GM10847 (cell line): Measurements from ENCODE around the gene GRIK3.

Source experiments
- POLR2A ChIP-seq: IDR thresholded peaks from 2 replicates; pipeline ENCODE4 v1.6.1; 2011; ENCODE audit not compliant: insufficient read length; ENCODE audit errors: extremely low read depth

Gene GRIK3

DNA sequence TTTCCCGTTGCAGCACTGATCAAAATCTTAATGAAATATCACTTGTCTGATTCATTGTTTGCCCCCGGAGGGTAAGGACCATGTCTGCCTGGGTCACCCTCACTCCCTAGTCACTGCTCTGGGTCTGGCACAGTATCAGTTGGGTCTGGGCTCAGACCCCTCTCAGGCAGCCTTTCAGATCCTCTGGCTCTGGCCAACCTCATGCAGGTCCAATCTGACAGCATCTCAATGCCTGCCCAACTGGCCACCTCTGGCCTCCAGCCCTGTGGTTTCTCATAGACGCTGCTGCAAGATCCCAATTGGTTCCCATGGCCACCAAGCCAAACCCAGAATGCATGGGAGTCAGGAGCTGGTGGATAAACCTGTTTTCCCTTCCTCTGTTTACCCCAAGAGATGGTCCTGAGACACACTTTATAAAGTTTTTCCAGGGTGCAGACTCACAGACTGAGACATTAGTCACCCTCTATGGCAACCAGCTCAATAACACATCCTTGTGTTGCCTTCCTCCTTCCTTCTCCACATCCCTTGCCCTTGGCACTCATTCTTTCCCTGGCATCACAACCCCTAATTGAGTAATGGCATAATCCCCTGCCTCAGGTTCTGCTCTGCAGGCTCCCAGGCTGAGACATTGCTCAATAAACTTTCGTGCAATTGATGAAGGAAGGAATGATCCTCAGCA is 199.2 kb downstream of the GRIK3 start:
- TF ChIP-seq POLR2A, result no peak

DNA sequence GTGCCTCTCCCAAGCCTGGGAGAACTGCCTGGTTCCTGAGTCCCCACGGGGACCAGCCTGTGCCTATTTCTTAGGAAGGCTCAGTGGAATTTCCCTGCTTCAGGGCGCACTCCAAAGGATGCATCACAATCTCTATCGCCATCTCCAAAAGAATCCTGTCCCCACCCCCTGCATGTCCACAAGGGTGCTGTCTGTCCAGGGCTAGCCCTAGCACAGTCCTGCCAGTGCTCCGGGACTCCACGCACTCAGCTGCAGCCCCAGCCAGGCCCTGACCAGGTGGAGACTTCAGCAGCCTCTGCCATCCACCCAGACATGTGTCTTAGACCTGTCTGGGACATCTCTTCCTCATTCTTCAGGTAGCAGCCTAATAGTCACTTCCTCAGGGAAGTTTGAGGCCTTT is 199.7 kb downstream of the GRIK3 start:
- no peak for TF ChIP-seq POLR2A

DNA sequence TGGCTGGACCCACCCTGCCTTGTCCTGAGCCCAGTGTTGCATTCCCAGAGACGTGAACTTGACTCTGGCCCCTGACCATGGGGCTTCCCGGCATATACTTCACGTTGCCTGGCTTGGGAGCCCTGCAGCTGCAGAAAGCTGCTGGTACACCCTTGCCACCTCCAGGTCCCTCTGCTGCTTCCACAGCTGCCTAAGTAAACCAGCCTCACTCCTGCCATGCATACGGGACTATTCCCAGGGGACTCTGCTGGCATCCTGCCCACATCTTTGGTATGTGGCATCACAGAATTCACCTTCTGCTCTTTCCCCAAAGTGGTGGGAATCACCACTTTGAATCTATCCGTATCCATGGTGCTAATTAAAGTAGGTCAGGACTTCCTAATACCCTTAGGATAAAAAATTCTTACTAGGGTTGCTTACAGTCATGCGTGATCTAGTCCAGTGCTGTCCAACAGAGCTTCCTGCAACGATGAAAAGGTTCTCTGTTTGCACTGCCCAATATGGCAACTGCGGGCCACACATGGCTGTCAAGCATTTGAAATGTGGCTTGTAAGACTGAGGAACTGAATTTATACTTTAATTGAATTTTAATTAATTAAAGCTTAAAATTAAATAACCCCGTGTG is 203.0 kb downstream of the GRIK3 start:
- no peak for TF ChIP-seq POLR2A

DNA sequence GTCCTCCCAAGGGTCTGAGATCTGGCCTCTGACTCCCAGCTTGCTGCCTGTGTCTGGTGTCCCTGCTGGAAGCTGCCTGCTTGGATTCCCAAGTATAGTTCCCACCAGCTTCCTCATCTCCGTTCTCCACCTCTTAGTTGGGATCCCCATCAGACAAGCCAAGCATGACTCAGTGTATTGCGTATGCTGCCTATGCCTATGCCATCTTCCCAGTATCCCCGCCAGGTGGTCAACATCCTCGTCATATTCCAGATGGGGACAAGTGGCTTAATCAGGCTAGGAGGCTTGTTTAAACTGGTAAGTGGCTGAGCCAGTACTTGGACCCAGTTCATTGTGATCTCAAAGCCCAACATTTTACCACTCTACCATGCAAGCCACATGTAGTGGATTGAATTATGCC is 204.4 kb downstream of the GRIK3 start:
- no peak for TF ChIP-seq POLR2A

DNA sequence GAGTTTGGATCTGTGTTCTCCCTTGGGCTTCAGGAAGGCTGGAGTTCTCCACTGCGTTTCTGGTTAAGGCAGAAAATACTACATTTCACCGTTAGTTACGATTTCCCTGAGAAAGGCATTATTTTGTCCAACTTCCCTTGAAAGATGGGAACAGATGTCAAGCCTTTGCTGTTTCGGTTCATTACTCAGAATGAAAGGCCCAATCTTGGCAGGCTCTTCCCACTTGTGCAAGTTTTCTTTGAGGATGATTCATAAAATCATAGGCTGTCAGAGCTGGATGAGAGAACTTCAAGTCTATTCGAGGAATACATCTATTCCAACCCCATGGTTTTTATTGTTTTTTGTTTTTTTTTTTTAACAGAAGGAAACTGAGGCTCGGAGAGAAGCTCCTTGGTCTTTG is 205.2 kb downstream of the GRIK3 start:
- no peak for TF ChIP-seq POLR2A

DNA sequence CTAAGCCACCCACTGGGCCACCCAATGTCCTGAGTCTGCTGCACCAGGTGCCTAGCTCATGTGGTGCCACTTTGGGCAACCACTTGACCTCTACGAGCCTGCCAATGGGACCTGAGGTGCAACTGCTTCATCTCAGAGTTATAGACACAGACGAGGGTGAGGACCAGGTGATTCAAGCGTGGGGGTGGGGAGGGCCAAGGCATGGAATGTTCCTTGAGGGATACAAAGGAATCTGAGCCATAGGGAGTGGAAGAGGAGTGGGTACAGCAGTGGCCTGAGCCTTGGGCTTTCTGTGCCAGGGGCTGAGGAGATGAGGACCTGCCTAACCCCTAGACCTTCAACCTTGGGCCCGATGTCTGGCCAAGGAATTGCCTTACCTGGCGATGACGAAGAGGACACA is 209.1 kb downstream of the GRIK3 start:
- TF ChIP-seq POLR2A, result no peak

DNA sequence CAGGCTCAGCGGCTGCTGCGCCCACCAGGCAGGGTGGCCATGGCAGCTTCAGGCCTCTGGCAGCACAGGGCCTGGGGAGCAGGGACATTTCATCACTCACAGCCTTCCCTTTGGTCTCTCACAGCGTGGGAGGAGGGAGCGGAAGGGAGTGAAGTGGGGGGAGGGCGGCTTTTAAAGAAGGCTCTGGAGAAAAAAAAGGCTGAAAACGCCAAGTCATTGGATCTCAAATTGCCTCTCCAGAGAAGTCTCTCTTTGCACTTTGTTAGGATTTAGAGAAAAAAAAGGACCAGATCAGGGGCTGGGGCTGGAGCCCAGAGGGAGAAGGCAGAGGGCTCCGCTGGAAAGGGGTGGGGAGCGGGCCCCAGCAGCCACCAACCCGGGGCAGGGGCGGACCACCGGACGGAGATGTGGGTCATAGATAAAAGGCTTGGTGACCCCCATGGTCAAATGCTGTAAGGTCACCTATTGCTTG is 209.9 kb downstream of the GRIK3 start:
- no peak for TF ChIP-seq POLR2A

DNA sequence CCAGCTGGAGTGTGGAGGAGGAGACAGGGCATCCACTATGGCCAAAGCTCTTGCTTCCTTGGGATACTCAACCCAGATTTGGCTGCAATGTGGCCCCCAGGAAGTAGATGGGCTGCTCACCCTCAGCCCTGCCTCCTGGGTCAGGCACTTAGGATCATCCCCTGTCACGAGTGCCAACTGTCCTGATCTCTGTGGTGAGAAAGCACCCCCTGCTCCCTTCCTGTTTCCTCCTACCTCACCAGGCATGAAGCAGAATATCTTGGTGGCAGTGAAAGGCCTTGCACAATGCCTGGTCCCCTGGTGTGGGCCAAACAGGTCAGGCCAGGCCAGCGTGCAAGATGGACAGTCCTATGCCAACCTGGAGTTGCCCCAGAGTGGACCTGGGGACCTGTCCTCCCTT is 211.7 kb downstream of the GRIK3 start:
- no peak for TF ChIP-seq POLR2A

DNA sequence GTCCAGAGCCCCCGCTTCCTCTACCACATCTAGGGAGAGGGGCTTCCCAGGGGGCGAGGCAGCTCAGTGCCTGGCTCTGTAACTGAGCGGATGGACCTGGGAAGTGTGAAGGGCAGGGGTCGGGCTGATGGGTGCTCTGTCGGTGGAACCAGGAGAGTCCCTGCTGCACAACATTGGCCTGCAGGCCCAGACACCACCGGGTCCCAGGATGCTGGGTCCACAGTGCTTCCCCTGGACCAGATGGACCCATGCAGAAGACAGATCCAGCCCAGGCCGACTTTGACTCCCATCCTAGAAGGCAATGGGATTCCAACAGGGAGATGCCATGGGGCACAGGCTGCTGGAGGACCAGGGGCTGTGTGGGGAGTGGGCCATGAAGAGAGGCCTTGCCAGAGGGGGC is 212.9 kb downstream of the GRIK3 start:
- TF ChIP-seq POLR2A, result no peak

DNA sequence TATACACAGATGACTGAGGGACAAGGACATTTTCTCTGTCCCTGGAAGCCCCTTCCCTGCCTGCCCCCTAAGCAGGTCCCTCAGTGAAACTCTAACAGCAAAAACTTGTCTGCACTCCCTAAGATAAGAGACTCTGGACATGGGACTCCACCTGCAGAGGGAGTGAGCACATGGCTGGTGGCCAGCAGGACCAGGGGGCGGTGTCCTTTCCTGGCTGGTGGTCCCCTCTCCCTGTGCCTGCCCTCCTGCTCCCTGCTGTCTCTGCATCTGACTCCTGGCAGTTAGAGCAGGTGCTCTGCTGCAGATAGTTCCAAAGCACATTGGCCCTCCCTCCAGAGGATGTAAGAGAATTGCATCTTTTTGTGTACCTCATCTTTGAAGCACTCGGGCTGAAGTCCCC is 215.5 kb downstream of the GRIK3 start:
- no peak for TF ChIP-seq POLR2A

DNA sequence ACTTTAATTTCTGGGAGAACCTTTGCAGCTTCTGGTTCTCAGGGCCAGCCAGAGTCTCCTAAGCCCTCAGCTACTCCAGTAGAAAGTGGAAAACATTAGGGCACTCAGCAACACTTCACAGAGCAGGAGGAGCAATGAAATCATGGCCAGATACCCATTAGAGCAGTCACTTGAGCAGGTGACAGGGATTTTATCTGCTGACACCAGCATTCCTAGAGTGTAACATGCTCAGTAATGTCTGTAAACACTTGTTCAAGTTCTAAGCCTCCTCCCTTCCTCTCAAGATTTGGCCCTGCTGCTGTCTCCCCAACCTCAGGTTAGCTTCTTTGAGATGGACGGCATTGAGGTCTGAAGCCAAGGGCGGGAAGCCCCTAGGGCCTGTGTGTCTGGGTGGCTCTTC is 218.0 kb downstream of the GRIK3 start:
- TF ChIP-seq POLR2A, result no peak

DNA sequence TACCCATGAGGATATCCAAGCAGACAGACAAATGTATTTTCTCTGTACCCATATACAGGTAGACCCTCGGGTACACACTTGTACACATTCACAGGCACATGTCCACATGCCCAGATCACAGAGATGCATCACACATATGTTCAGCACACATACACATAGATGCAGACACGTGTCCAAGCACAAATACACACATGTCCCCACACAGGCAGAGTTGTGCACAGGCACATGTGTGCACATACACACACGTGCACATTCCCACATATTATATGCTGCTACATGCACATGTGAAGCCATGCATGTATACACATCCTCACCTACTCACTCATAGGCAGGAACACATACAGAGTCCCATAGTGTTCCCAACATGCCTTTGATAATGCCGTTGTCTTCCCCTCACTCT is 219.5 kb downstream of the GRIK3 start:
- no peak for TF ChIP-seq POLR2A

DNA sequence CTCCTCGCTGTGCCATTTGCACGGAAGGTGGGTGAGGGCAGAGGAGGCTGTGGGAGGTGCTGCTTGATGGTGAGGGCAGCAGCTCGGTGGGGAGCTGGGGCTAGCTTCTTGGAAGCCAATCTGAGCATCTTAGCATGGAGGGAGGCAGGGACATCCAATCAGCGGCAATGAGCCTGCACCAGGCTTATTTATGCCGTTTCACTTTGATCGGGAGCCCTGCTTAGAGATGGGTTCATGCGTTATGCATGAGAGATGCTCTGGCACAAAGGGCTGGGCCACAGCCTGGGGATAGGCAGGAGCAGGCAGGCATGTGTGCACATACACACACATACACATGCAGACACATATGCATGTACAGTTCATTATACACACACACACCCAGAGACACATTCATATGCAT is 220.2 kb downstream of the GRIK3 start:
- TF ChIP-seq POLR2A, result no peak

DNA sequence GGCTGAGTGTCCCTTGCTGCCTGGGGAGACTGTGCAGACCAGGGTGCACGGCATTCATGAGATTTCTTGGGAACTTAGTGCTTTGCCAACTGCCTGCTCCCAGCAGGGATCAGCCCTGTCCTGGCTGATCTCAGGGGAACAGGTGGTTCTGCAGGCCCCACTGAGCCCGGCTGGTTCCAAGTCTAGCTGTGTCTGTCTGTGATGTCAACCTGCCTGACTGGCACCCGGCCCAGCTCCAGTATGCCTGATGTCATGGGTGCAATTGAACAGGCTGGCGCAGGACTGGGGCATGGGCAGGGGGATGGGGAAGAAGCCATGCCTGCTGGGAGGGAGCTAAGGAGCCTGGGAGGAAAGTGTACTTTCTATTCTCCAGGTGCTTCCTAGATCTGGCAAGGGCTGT is 227.1 kb downstream of the GRIK3 start:
- no peak for TF ChIP-seq POLR2A

DNA sequence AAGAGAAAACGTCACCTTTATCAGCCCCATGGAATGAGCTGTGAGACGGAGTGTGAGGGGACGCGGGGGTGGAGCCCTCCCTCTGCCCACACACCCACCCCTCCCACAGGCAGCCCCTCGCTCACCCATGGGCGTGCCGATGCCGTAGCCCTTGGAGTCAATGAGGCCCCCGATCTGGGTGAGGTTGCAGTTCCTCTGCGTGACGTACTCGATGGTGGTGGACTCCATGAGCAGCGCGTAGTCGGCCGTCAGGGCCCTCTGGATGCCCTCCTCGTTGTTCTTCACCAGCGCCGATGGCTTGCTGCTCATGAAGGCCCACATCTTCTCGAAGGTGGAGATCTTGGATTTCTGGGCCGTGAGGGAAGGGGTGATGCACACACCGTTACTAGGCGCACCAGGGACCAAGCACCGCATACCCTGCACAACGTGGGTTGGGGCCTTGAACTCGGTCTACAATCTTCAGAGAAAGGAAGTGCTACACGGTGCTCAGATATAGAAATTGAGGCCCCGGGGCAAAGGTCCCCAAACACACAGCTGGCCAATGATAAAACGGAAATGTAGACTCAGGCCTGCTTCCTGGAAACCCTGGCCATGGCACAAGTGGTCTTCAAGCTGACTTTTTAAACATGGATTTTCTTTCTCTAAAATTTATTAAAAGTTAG is 228.2 kb downstream of the GRIK3 start:
- no peak for TF ChIP-seq POLR2A

DNA sequence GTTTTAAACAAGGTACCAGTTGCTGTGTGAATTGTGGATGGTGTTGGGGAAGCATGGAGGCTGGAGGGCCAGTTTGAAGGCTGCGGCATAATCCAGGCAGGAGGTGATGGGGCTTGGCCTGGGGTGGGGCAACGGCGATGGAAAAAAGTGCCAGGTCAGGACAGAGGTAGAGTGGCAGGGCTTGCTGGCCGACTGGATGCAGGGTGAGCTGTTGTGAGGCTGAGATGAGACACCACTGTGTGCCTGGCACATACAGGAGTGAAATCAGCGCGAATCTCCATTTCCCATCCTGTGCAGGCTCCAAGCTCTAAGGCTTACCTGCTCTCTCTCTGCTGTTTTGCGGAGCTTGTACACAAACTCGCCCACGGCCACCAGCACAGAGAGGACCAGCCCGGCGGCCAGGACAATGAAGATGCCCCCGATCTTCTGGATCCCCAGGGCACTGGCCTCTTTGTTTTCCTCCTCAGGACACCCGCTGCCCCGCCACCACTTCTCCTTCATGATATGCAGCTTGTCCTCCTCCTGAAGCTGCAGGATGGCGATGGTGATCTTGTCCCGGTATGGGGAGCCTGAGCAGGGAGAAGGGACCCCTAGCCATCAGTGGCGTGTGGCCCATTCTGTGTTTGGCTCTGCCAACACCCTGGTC is 229.5 kb downstream of the GRIK3 start:
- TF ChIP-seq POLR2A, result no peak
